SK-N-MC (cell line): ENCODE data around the gene OPA1.

Source experiments
- EZH2 ChIP-seq: fragments of 200-600 bp; sonication (generic); IDR thresholded peaks from one replicate; pipeline ENCODE4 v1.6.1; 2017; ENCODE audit warnings: antibody characterized with exemption
- FOXP2 ChIP-seq: optimal IDR thresholded peaks from 2 replicates; pipeline ENCODE3; 2011; ENCODE audit warnings: mild to moderate bottlenecking, moderate library complexity; ENCODE audit not compliant: insufficient read depth; ENCODE audit errors: extremely low read length, control extremely low read depth
- POLR2AphosphoS5 ChIP-seq: IDR thresholded peaks from 2 replicates; pipeline ENCODE4 v1.6.1; 2012; ENCODE audit warnings: mild to moderate bottlenecking, low read depth, low read length, borderline replicate concordance

DNA sequence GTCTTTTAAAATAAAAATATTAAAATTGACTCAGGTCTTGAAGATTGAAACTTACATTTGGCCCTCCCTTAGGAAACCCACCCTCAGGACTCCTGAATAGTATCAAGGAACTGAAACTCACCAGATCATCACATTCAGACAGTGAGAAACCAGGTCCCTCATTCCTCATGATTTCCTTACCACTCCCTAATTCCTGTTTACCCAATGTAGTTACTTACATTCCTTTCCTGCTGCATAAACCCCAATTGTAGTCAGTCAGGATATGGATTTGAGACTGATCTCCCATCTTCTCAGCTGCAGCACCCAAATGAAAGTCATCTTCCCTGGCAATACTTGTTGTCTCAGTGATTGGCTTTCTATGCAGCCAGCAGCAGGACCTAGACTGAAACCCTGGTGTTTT lies 46.9 kb upstream of the OPA1 start:
- no peak for TF ChIP-seq FOXP2
- no peak for TF ChIP-seq POLR2AphosphoS5
- TF ChIP-seq EZH2 = no peak
